ENCODE results near the gene ABHD15.

DNA sequence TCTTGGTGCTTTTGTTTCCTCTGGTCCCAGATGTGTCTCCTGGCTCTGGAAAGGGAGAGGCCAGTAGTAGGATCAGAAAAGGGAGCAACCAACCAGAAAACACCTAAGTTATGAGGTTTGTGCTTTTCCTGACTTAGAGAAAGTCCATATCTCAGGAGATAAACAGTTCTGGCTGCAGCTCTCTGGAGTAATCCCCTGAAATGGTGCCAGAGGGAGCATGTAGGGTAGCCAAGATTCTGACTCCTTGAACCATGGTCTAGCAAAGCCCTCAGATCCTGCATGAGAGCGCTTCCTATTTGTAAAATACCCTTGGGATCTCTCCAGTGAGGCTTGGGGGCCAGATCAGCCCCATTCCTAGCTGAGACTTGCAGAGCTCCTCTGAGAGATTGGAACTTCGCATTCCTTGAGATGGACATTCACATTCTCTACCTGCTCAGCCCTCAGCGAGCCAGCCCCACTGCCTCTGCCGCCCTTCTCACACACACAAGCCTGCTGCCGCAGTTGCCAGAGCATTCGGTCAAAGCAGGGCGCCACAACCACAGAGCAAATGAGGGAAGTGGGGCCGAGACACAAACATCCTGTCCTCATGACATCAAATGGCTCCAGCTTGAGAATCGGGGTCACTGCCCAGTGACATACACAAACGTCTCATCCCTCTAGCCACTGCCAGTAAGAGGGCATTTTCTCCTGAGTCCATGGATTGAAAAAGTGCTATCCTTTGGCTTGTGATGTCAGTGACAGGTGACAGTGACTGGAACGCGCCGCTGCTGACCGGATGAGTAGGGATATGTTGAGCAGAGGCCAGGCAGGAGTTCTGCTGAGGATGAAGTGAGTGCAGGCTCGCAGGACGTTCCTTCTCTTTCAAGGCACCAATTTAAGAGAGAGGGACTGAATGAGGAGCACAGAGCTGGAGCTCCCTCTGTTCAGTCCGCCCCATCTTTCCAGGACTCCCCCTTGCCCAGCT lies 5.0 kb downstream of the ABHD15 start:
- TF ChIP-seq ZNF324 (CRISPR knock-in tag; IDR thresholded peaks at IDR 0.05) (no peak), HNRNPH1 (optimal IDR thresholded peaks at IDR 0.05; ENCODE audit: low read depth, low read length) (no peak), KLF13 (tag; IDR thresholded peaks at IDR 0.05; ENCODE audit: borderline replicate concordance, low read depth) (no peak)
- TF ChIP-seq, protein P1, sequence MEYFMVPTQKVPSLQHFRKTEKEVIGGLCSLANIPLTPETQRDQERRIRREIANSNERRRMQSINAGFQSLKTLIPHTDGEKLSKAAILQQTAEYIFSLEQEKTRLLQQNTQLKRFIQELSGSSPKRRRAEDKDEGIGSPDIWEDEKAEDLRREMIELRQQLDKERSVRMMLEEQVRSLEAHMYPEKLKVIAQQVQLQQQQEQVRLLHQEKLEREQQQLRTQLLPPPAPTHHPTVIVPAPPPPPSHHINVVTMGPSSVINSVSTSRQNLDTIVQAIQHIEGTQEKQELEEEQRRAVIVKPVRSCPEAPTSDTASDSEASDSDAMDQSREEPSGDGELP (CRISPR knock-in tag; IDR thresholded peaks at IDR 0.05; ENCODE audit: borderline replicate concordance), result no peak
